Body of pancreas (tissue), 4 donors: Measurements from ENCODE around the gene HUWE1.

Source experiments
- POLR2A ChIP-seq, 3 donors: fragments of 450-650 bp; IDR thresholded peaks; one replicate each; pipeline ENCODE4 v1.6.1; 2016; ENCODE audit warnings: antibody characterized with exemption in 3 of 3, mild to moderate bottlenecking in 2 of 3
- TF ChIP-seq, protein P1 (sequence below), 7 experiments: fragments of 450-650 bp in 4 of 7; fragments of 200-600 bp in 3 of 7; sonication (generic) in 3 of 7; IDR thresholded peaks; one replicate each; pipeline ENCODE4 v1.5.1; 2016 to 2019; ENCODE audit warnings: antibody characterized with exemption in 7 of 7

DNA sequence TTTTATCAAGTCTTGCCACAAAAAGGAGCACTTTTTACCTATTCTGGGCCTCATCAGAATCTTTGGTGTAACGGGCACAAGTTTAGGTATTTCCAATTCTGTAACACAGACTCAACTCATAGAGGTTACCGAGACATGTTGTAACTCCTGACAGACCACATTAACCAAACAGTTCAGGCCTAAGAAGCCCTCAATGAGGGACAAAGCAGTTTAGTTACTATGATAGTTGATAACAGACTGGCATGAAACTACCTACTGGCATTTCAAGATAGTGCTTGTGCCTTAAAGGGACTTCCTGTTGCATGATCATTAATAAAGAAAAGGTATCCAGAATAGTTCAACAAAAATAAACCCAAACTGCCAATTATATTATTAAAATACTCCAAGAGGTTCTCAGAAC, 64.1 kb downstream of the HUWE1 start:
- TF ChIP-seq, protein P1, sequence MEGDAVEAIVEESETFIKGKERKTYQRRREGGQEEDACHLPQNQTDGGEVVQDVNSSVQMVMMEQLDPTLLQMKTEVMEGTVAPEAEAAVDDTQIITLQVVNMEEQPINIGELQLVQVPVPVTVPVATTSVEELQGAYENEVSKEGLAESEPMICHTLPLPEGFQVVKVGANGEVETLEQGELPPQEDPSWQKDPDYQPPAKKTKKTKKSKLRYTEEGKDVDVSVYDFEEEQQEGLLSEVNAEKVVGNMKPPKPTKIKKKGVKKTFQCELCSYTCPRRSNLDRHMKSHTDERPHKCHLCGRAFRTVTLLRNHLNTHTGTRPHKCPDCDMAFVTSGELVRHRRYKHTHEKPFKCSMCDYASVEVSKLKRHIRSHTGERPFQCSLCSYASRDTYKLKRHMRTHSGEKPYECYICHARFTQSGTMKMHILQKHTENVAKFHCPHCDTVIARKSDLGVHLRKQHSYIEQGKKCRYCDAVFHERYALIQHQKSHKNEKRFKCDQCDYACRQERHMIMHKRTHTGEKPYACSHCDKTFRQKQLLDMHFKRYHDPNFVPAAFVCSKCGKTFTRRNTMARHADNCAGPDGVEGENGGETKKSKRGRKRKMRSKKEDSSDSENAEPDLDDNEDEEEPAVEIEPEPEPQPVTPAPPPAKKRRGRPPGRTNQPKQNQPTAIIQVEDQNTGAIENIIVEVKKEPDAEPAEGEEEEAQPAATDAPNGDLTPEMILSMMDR (IDR thresholded peaks at IDR 0.05): no peak
- no peak for TF ChIP-seq POLR2A (IDR thresholded peaks at IDR 0.05)
